IPS DF 19.7 (cell line): ENCODE results near the gene RAD23A.
"Not testable (repeated sequence)": the region's sequence is repeated elsewhere in the genome, so short reads cannot be mapped to it uniquely, and the experiment has no call there.

Experiments used
- DNase-seq: peaks from one replicate; pipeline ENCODE4 v3.0.0-alpha.2; 2013; ENCODE audit warnings: low read depth, low spot score

The RAD23A gene

GRCh38 chr19:12937927-12938778 lies 7.5 kb upstream of the RAD23A start, which contains the start of gene CALR:
Gene CALR (plus strand): TSS chr19:12938609. CDS start chr19:12938680, 71 bp downstream.
- peak; percentile 93 for DNase-seq

GRCh38 chr19:12938779-12939601 lies 6.7 kb upstream of the RAD23A start:
- no peak for DNase-seq

- no peak for DNase-seq
These were observed 5.7 kb upstream of the RAD23A start for GRCh38 chr19:12939975-12940423.

GRCh38 chr19:12940897-12941296 lies 4.8 kb upstream of the RAD23A start:
- no peak for DNase-seq

GRCh38 chr19:12943437-12944044 lies 2.1 kb upstream of the RAD23A start:
- no peak for DNase-seq

GRCh38 chr19:12944104-12944674 lies 1.5 kb upstream of the RAD23A start:
- DNase-seq = no peak

- no peak for DNase-seq
These were observed 545 bp downstream of the RAD23A start for GRCh38 chr19:12946092-12946721.

- no peak for DNase-seq
These were observed 1.3 kb downstream of the RAD23A start for GRCh38 chr19:12946731-12947496.

- no peak for DNase-seq
These were observed 2.3 kb downstream of the RAD23A start for GRCh38 chr19:12947702-12948611.

GRCh38 chr19:12948612-12949362 lies 3.1 kb downstream of the RAD23A start:
- no peak for DNase-seq

GRCh38 chr19:12949363-12950283 lies 4.0 kb downstream of the RAD23A start:
- DNase-seq = no peak

GRCh38 chr19:12952050-12952449 lies 6.4 kb downstream of the RAD23A start:
- DNase-seq = not testable (repeated sequence)

- DNase-seq = no peak
These were observed 7.0 kb downstream of the RAD23A start for GRCh38 chr19:12952488-12953137.

GRCh38 chr19:12953138-12953798 lies 7.6 kb downstream of the RAD23A start:
- no peak for DNase-seq

- no peak for DNase-seq
These were observed 8.3 kb downstream of the RAD23A start for GRCh38 chr19:12953799-12954611.

GRCh38 chr19:12954612-12954962 lies 8.9 kb downstream of the RAD23A start:
- DNase-seq = no peak
